Lower leg skin (tissue), 4 donors: ENCODE results near the gene PRODH. TPM values are rescaled to one million over a fixed set of nuclear protein-coding genes. Genes with fewer than 3 reads are reported as not detected.
"Not testable (repeated sequence)": the region's sequence is repeated elsewhere in the genome, so short reads cannot be mapped to it uniquely, and the experiment has no call there.

ENCODE experiments used
- DNase-seq, 2 donors: peaks; one replicate each; pipeline ENCODE4 v3.0.0-alpha.2; 2019; ENCODE audit warnings: low spot score in 2 of 2
- H3K4me3 ChIP-seq: fragments of 200-600 bp; sonication (generic); 2 replicates; pipeline ENCODE4 v1.5.1; 2017; ENCODE audit warnings: mild to moderate bottlenecking, low read depth; ENCODE audit not compliant: poor library complexity, severe bottlenecking
- CTCF ChIP-seq, 3 donors: fragments of 450-650 bp; IDR thresholded peaks; one replicate each; pipeline ENCODE4 v1.5.1; 2016; ENCODE audit warnings: antibody characterized with exemption in 3 of 3, mild to moderate bottlenecking in 3 of 3, moderate library complexity in 2 of 3
- POLR2A ChIP-seq, 2 donors: fragments of 450-650 bp; IDR thresholded peaks; one replicate each; pipeline ENCODE4 v1.6.1; 2016 to 2017; ENCODE audit warnings: antibody characterized with exemption in 2 of 2, mild to moderate bottlenecking in 1 of 2, moderate library complexity in 1 of 2
- WGBS, 2 donors: methylation state at CpG; one replicate each; pipeline ENCODE4 v1.1.5; 2018; 5-methylcytosine and 5-hydroxymethylcytosine counted together
- intact Hi-C: fragments of 100-400 bp; cut with DNase I; formaldehyde crosslinking; loops from one replicate; pipeline ENCODE4 v1.15.0; 2023; ENCODE audit warnings: low total_unique reads
- total RNA-seq, 4 donors: library from RNA; depleted of rRNA; stranded (reverse); fragments of >200 nt; gene quantifications; one replicate each; pipeline ENCODE4 v1.1.0, GENCODE V29; 2016

Gene PRODH
- total RNA-seq, 4 donors from 2014 or later, result 22.6 to 109 (median 37.2) TPM

GRCh38 chr22:18888115-18888514 lies 48.0 kb downstream of the PRODH start:
- no peak overlapping the region for H3K4me3 ChIP-seq
- WGBS, 2 donors, result no CpG with 5 or more reads among the region's 8 CpGs
- intact Hi-C loops, result no loop called here
- no peak for DNase-seq
- TF ChIP-seq POLR2A (IDR thresholded peaks at IDR 0.05) (no peak), CTCF (IDR thresholded peaks at IDR 0.05) (no peak)

GRCh38 chr22:18884465-18884864 lies 51.6 kb downstream of the PRODH start:
- intact Hi-C loops, H3K4me3 ChIP-seq, DNase-seq: not testable (repeated sequence)
- WGBS, 2 donors, result 86 to 92% methylated on average over 1 to 4 of the region's 4 CpGs

DNA sequence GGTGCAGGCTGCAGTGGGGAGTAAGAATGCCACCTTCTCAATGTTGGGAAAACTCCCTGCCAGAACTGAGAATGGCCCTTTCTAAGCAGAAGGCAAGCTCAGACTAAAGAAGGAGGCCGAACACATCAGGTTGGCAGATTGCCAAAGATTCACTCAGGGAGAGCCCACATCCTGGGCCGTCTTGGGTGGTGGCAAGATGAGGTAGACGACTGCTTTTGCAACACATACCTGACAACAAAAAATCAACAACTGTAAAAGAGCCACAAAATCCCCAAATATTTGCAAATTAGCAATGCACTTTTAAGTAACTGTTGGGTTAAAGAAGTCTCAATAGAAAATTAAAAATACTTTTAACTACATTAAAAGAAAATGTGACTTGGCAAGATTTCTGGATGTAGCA lies 54.8 kb downstream of the PRODH start:
- WGBS, 2 donors, result 19% methylated on average over 3 of the region's 3 CpGs; no CpG with 5 or more reads in 1 of the 2 donors
- H3K4me3 ChIP-seq, intact Hi-C loops: not testable (repeated sequence)
- peak in 1 of 2 donors; percentile 86 for DNase-seq

Other genes starting within 250 kb of the PRODH start
- gene DGCR6, start 30.0 kb downstream of the PRODH start, total RNA-seq, result 1 to 10 TPM; 2.4 to 7.4 (median 5.5) TPM
- 100 to 1,000 TPM in 3 of 4 donors, 10 to 100 TPM in 1; 88.7 to 142 (median 141) TPM for gene DGCR2, start 186.1 kb upstream of the PRODH start, total RNA-seq
- gene TSSK2, start 195.0 kb upstream of the PRODH start, total RNA-seq, result not detected
- gene ESS2, start 208.4 kb upstream of the PRODH start, total RNA-seq, result 10 to 100 TPM; 23.1 to 36.0 (median 25.9) TPM
- 1 to 10 TPM in 1 of 4 donors, under 1 TPM in 1, not detected in 2; 0.42 to 2.6 TPM for gene GSC2, start 214.0 kb upstream of the PRODH start, total RNA-seq
- 10 to 100 TPM; 60.1 to 83.2 (median 71.1) TPM for gene SLC25A1, start 242.4 kb upstream of the PRODH start, total RNA-seq